ENCODE results near the gene GJB5. TPM values are rescaled to one million over a fixed set of nuclear protein-coding genes. Genes with fewer than 3 reads are reported as not detected.
A peak's percentile ranks its signal among the peaks of the same experiment; 100 is the strongest.

GJB5 gene
- total RNA-seq, 1 donor from 2014 or later, result not detected

GRCh38 chr1:34784751-34785221 lies 29.9 kb downstream of the GJB5 start:
- H3K27me3 Mint-ChIP-seq (ENCODE audit: low read depth), result peaks cover 21% of the 10 kb centered on the region
- H3K9me3 Mint-ChIP-seq (ENCODE audit: low read depth), result peaks cover 7% of the 10 kb centered on the region
- H3K4me3 Mint-ChIP-seq (ENCODE audit: unreplicated experiment), result no peak overlapping the region
- peaks cover 2% of the 10 kb centered on the region for H3K36me3 Mint-ChIP-seq (ENCODE audit: low read depth)
- no peak overlapping the region for H3K27ac Mint-ChIP-seq (ENCODE audit: unreplicated experiment)
- DNase-seq (ENCODE audit: low spot score), result no peak
- no peak for TF ChIP-seq CTCF (IDR thresholded peaks at IDR 0.05)
- H3K4me1 Mint-ChIP-seq (ENCODE audit: low read depth), result peaks cover 27% of the 10 kb centered on the region

- Mint-ChIP-seq H3K27ac (ENCODE audit: unreplicated experiment) (no peak overlapping the region), H3K36me3 (ENCODE audit: low read depth) (peaks cover 2% of the 10 kb centered on the region), H3K9me3 (ENCODE audit: low read depth) (peaks cover 7% of the 10 kb centered on the region), H3K4me3 (ENCODE audit: unreplicated experiment) (no peak overlapping the region), H3K27me3 (ENCODE audit: low read depth) (peaks cover 17% of the 10 kb centered on the region), H3K4me1 (ENCODE audit: low read depth) (peaks cover 27% of the 10 kb centered on the region)
- no peak for TF ChIP-seq CTCF (IDR thresholded peaks at IDR 0.05)
- DNase-seq (ENCODE audit: low spot score), result no peak
Measured at GRCh38 chr1:34785231-34785874, 30.5 kb downstream of the GJB5 start.

GRCh38 chr1:34785875-34786470 lies 31.1 kb downstream of the GJB5 start:
- DNase-seq (ENCODE audit: low spot score), result no peak
- Mint-ChIP-seq H3K27me3 (ENCODE audit: low read depth) (peaks cover 12% of the 10 kb centered on the region), H3K27ac (ENCODE audit: unreplicated experiment) (no peak overlapping the region), H3K4me1 (ENCODE audit: low read depth) (peaks cover 30% of the 10 kb centered on the region), H3K9me3 (ENCODE audit: low read depth) (peaks cover 7% of the 10 kb centered on the region), H3K36me3 (ENCODE audit: low read depth) (peaks cover 2% of the 10 kb centered on the region), H3K4me3 (ENCODE audit: unreplicated experiment) (no peak overlapping the region)
- TF ChIP-seq CTCF (IDR thresholded peaks at IDR 0.05), result no peak

GRCh38 chr1:34786521-34787325 lies 31.9 kb downstream of the GJB5 start:
- DNase-seq (ENCODE audit: low spot score), result no peak
- no peak overlapping the region for H3K4me3 Mint-ChIP-seq (ENCODE audit: unreplicated experiment)
- H3K9me3 Mint-ChIP-seq (ENCODE audit: low read depth), result peaks cover 7% of the 10 kb centered on the region
- peak overlapping the region; percentile 42 for H3K27ac Mint-ChIP-seq (ENCODE audit: unreplicated experiment)
- peaks cover 2% of the 10 kb centered on the region for H3K36me3 Mint-ChIP-seq (ENCODE audit: low read depth)
- peaks cover 12% of the 10 kb centered on the region for H3K27me3 Mint-ChIP-seq (ENCODE audit: low read depth)
- TF ChIP-seq CTCF (IDR thresholded peaks at IDR 0.05), result peak; percentile 91
- peaks cover 36% of the 10 kb centered on the region for H3K4me1 Mint-ChIP-seq (ENCODE audit: low read depth)
